GM13977 (cell line): ENCODE data around the gene PON3.

Source experiments
- DNase-seq: peaks from one replicate; pipeline ENCODE4 v3.0.0; 2012; ENCODE audit warnings: low spot score
- in situ Hi-C: fragments of 300-500 bp; cut with MboI; formaldehyde crosslinking; loops from one replicate; pipeline ENCODE4 v1.12.0; 2022; ENCODE audit warnings: low sequenced_read_pairs, low pct_unique_long_range_greater_than_20kb, mixed read lengths, inconsistent platforms; ENCODE audit not compliant: unreplicated experiment
- TF ChIP-seq, protein P1 (sequence below): IDR thresholded peaks from 2 replicates; pipeline ENCODE4 v1.5.1; 2012; ENCODE audit warnings: mild to moderate bottlenecking, control low read depth; ENCODE audit not compliant: insufficient read depth; ENCODE audit errors: extremely low read depth, missing control alignments

Gene PON3

DNA sequence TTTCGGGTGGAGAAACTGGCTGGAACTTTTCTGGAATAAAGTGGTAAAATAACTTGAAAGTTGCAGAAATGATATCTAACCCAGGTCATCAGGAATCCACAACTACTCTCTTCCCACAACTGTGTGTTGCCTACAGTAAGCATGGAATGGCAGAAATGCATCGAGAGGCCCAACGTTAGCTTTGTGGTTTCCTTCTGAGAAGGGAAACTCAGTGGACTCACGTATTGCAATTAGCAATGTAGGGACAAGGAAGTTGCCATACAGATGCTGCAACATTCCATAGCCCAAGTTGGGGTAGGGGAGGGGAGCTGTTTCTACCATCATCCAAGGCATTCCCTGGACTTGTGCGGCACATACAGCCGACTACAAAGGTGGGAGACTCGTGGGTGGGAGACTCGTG is 73.8 kb downstream of the PON3 start:
- DNase-seq, result peak; percentile 22
- in situ Hi-C loops, result no loop called here
- TF ChIP-seq, protein P1, sequence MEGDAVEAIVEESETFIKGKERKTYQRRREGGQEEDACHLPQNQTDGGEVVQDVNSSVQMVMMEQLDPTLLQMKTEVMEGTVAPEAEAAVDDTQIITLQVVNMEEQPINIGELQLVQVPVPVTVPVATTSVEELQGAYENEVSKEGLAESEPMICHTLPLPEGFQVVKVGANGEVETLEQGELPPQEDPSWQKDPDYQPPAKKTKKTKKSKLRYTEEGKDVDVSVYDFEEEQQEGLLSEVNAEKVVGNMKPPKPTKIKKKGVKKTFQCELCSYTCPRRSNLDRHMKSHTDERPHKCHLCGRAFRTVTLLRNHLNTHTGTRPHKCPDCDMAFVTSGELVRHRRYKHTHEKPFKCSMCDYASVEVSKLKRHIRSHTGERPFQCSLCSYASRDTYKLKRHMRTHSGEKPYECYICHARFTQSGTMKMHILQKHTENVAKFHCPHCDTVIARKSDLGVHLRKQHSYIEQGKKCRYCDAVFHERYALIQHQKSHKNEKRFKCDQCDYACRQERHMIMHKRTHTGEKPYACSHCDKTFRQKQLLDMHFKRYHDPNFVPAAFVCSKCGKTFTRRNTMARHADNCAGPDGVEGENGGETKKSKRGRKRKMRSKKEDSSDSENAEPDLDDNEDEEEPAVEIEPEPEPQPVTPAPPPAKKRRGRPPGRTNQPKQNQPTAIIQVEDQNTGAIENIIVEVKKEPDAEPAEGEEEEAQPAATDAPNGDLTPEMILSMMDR, result no peak

DNA sequence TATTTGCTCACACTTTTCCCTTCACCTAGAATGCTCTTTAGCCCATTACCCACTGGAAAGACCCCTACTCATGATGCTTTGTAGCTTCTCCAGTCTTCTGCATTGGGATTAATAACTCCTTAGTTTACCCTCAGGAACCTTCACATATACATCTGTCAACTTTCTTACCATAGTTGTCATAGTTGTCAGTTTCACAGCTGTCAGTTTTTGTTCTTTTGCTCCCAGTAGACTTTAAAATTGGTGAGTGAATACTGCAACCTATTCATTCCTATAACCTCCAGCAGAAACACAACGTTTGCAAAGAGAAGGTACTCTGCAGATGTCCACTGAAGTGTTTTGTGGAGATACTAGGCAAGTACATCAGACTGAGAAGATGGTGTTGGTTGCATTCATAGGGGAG is 74.5 kb downstream of the PON3 start:
- TF ChIP-seq, protein P1, result no peak
- in situ Hi-C loops, result no loop called here
- no peak for DNase-seq

DNA sequence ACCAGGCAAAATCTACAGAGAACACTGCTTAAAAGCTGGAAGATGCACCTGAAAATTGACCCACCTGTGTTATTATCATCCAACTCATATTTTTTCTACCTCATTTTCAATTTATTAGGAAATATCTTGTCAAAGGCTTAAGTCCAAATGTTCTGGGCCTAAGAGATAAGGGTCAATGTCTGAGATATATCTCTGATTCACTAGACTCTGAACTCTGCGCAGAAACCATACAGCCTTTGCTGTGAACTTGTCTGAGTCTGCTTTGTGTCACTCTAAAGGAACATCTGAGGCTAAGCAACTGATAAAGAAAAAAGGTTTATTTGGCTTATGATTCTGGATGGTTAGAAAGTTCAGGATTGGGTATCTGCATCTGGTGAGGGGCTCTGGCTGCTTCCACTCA is 75.5 kb downstream of the PON3 start:
- no peak for DNase-seq
- TF ChIP-seq, protein P1, result no peak
- in situ Hi-C loops, result no loop called here

DNA sequence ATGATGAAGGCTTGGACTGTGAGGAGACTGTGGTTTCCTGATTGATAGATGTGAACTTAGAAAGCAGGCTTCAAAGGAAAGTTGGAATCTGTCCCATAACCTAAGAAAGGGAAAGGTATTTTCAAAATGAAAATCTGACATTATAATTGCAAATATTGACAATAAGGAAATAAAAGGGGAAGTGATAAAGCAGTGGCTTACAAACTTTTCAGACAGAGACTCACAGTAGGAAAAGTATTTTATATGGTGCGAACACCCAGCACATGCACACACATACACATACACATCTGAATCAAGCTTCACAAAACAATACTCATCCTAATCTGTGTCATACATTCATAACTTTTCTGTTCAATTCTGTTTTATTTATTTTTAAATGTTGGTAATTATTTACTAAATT is 76.6 kb downstream of the PON3 start:
- in situ Hi-C loops, result no loop called here
- TF ChIP-seq, protein P1, result no peak
- no peak for DNase-seq

DNA sequence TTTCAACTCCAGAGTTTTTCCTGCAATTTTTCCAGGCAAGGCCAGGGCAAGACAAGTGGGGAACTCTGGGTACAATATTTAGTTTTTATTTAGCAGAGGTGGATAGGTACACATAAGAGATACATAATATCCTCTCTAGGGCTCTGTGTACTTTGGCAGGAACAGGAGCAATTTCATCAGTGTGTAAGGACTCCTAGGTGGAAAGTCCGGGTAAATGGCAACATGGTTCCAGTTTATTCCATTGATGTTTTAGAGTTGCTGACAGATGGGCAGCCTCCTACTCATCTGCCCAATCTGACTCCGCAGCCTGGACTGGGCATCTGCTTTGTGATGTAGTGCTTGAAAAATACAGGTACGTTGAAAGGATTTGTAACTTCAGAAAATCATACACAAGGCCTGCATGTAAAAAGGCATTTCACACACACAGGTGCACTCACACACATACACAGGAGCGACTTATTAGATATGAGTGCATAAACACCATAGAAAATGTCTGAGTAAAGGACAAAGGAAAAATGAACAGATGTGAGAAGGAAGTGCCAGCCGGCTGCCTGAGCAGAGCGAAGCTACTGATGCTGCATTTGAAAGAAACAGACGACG is 77.6 kb downstream of the PON3 start:
- in situ Hi-C loops, result no loop called here
- no peak for DNase-seq
- TF ChIP-seq, protein P1, result no peak

DNA sequence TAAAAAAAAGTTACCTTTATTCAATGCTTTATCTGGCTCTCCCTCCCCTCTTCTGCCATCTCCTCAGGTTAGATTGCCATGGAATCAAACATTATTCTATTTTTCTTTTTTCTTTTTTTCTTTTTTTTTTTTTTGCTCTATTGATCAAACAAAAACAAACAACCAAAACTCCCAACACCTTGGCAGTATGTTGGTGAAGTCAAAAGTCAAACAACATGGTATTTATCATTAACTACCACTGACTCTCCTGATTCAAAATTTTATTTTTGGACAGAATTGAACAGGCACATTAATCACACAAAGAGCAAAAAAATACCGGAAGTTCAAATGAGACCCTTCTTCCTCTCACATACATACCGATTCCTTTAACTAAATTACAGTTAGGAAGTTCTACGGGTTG is 78.2 kb downstream of the PON3 start:
- no peak for DNase-seq
- in situ Hi-C loops, result no loop called here
- TF ChIP-seq, protein P1, result no peak

DNA sequence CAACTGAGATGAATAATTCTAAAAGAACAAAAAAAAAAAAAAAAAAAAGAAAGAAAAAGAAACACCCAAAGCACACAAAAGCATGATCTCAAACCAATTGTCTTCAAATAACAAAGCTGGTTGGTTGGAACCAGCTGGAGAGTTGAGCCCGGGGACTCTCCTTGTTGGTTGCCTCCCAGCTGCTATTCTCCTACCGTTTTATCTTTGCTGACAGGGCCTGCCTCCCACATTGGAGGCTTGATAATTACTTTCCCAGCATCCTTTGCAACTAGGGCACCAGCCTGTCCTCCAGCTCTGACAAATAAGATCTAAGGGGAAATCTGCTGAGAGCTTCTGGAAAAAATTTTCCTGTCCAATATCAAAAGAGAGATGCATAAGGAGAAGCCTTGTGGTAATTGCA is 78.6 kb downstream of the PON3 start:
- DNase-seq, result no peak

More for the DNA sequence above, 78.6 kb downstream of the PON3 start:
- TF ChIP-seq, protein P1, result no peak
- in situ Hi-C loops, result no loop called here
